Uterus (tissue), 2 donors: ENCODE measurements around the gene KIF1A.

Experiments used
- POLR2A ChIP-seq, 2 donors: fragments of 450-650 bp; IDR thresholded peaks; one replicate each; pipeline ENCODE4 v1.6.1; 2016; ENCODE audit warnings: antibody characterized with exemption in 2 of 2, mild to moderate bottlenecking in 1 of 2, moderate library complexity in 1 of 2
- TF ChIP-seq, protein P1 (sequence below), 4 experiments: fragments of 200-600 bp in 2 of 4; fragments of 450-650 bp in 2 of 4; sonication (generic) in 2 of 4; IDR thresholded peaks; one replicate each; pipeline ENCODE4 v1.5.1; 2016 to 2019; ENCODE audit warnings: antibody characterized with exemption in 4 of 4, mild to moderate bottlenecking in 2 of 4, moderate library complexity in 1 of 4

DNA sequence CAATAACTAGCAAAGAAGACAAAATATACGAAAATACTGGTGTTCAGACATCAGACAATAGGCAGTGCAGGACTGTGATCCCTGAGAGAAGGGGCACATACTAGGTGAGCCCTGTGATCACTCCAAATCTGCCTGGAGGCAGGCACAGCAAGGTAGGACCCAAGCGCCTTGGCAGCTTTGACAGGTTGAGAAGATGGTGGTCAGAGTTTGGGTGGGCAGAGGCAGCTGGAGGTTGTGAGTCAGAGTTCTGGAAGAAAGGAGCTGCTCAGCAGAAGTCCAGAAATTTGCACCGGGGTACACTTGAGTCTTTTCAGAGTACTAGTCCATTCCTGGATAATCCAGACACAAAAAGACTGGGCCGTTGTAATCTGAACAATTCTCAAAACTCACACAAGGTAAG lies 14.0 kb downstream of the KIF1A start:
- TF ChIP-seq, protein P1, sequence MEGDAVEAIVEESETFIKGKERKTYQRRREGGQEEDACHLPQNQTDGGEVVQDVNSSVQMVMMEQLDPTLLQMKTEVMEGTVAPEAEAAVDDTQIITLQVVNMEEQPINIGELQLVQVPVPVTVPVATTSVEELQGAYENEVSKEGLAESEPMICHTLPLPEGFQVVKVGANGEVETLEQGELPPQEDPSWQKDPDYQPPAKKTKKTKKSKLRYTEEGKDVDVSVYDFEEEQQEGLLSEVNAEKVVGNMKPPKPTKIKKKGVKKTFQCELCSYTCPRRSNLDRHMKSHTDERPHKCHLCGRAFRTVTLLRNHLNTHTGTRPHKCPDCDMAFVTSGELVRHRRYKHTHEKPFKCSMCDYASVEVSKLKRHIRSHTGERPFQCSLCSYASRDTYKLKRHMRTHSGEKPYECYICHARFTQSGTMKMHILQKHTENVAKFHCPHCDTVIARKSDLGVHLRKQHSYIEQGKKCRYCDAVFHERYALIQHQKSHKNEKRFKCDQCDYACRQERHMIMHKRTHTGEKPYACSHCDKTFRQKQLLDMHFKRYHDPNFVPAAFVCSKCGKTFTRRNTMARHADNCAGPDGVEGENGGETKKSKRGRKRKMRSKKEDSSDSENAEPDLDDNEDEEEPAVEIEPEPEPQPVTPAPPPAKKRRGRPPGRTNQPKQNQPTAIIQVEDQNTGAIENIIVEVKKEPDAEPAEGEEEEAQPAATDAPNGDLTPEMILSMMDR (IDR thresholded peaks at IDR 0.05) = no peak
- no peak for TF ChIP-seq POLR2A (IDR thresholded peaks at IDR 0.05)
